ENCODE results near the gene RNF141.

GRCh38 chr11:10503221-10503620 lies 37.8 kb downstream of the RNF141 start:
- TF ChIP-seq E2F1 (CRISPR knock-in tag; IDR thresholded peaks at IDR 0.05) (no peak), CTCF (IDR thresholded peaks at IDR 0.05) (no peak), ATF3 (CRISPR knock-in tag; conservative IDR thresholded peaks at IDR 0.05) (no peak), IRF2 (CRISPR knock-in tag; IDR thresholded peaks at IDR 0.05; ENCODE audit: borderline replicate concordance, low read depth) (no peak)

Data from WTC11 (cell line).